Measurements from ENCODE around the gene CYTH1. TPM values are rescaled to one million over a fixed set of nuclear protein-coding genes. Genes with fewer than 3 reads are reported as not detected.

CYTH1 gene
- total and polyA plus RNA-seq, 2 donors (not counting 1 experiment from before 2014, with no cell fraction given) = 255 to 353 TPM

DNA sequence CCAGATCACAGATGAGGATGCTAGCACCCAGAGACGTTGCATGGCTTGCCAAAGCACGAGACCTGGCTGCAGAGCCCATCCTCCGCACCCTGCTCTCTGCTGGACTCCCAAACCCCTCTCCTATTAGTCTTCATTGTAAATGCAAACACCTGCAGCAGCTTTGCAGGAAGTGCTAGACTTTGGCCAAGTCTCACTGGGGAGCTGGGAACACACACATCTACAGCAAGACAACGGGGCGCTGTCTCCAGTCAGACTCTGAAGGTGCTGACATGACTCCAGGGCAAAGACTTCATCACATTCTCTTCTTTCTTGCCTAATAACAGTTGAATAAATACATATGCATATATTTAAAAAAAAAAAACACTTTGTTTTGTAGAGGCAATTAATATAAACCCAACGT lies 43.8 kb downstream of the CYTH1 start:
- no peaks in the 10 kb centered on the region for H3K27me3 Mint-ChIP-seq
- ATAC-seq (ENCODE audit: low read depth) = no peak
- peak overlapping the region; percentile 73 for H3K4me3 Mint-ChIP-seq

DNA sequence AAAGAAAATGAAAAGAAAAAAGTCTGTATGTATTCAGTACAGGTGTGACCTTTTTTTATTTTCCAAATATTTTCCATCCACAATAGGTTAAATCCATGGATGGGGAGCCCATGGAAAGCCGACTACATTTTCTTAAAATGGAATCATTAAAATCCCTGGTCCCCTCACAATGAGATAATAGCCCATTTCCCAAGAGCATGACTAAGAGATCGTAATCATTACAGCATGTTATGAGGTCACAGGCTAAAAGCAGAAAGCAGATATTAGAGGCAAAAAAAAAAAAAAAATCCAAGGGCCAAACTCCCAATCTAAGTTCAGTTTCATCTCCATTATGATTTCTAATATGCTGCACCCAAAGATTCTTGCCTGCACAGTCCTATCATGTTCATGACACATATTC lies 44.7 kb downstream of the CYTH1 start:
- peaks cover 78 to 84% of the 10 kb centered on the region in 2 donors for H3K4me1 ChIP-seq (ENCODE audit: control insufficient read depth in 2 of 2, insufficient read depth in 2 of 2, low read length in 2 of 2)
- no peaks in the 10 kb centered on the region for H3K9me3 Mint-ChIP-seq (ENCODE audit: insufficient read depth)
- ATAC-seq (ENCODE audit: low read depth) = no peak
- POLR2A ChIA-PET = interaction anchor here (1.1 to 1.9 kb wide), 6 partner anchors 15 to 43 kb away, joined by 4 to 8 read pairs (median 6); no protein-coding TSS in a partner anchor
- CTCF ChIA-PET = interaction anchor here (0.6 to 7.0 kb wide), 12 partner anchors 9 to 62 kb away, joined by 3 to 65 read pairs (median 5); no protein-coding TSS in a partner anchor
- peak overlapping the region; percentile 80 to 95 for H3K27ac ChIP-seq (ENCODE audit: low read length in 2 of 2)
- peak overlapping the region; percentile 95 for H3K9ac ChIP-seq (ENCODE audit: low read length)
- H3K4me2 ChIP-seq (replicated peaks; ENCODE audit: low read depth, low read length, poor library complexity, severe bottlenecking) = peak overlapping the region; percentile 81
- H3K36me3 ChIP-seq (replicated peaks in 1 of 2; ENCODE audit: control extremely low read depth in 1 of 2, control insufficient read depth in 1 of 2, extremely low read depth in 1 of 2, insufficient read depth in 2 of 2, low read length in 1 of 2) = peaks cover 0 to 8% of the 10 kb centered on the region in 2 experiments
- H3K4me3 ChIP-seq (ENCODE audit: control extremely low read depth in 1 of 5, extremely low read depth in 1 of 5, insufficient read depth in 1 of 5, low read depth in 2 of 5, low read length in 4 of 5) = peak overlapping the region in 2 of 5 experiments; percentile 83 to 100
- peak overlapping the region; percentile 67 for H3K27ac Mint-ChIP-seq
- TF ChIP-seq, protein P1, sequence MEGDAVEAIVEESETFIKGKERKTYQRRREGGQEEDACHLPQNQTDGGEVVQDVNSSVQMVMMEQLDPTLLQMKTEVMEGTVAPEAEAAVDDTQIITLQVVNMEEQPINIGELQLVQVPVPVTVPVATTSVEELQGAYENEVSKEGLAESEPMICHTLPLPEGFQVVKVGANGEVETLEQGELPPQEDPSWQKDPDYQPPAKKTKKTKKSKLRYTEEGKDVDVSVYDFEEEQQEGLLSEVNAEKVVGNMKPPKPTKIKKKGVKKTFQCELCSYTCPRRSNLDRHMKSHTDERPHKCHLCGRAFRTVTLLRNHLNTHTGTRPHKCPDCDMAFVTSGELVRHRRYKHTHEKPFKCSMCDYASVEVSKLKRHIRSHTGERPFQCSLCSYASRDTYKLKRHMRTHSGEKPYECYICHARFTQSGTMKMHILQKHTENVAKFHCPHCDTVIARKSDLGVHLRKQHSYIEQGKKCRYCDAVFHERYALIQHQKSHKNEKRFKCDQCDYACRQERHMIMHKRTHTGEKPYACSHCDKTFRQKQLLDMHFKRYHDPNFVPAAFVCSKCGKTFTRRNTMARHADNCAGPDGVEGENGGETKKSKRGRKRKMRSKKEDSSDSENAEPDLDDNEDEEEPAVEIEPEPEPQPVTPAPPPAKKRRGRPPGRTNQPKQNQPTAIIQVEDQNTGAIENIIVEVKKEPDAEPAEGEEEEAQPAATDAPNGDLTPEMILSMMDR (IDR thresholded peaks at IDR 0.05) = no peak
- no peak for TF ChIP-seq EZH2 (IDR thresholded peaks at IDR 0.05; ENCODE audit: borderline replicate concordance, insufficient read depth, low read depth, low read length, poor library complexity, severe bottlenecking)
- no peak for DNase-seq
- no peaks in the 10 kb centered on the region for H3K27me3 ChIP-seq (replicated peaks in 1 of 4; ENCODE audit: control extremely low read depth in 1 of 4, control insufficient read depth in 3 of 4, insufficient read depth in 4 of 4, low read length in 3 of 4)
- no peak overlapping the region for H2AFZ ChIP-seq (ENCODE audit: insufficient read depth, low read depth, low read length, poor library complexity, severe bottlenecking)
- peaks cover 66% of the 10 kb centered on the region for H4K20me1 ChIP-seq (ENCODE audit: control insufficient read depth, insufficient read depth, low read length, poor library complexity, severe bottlenecking)
- no peaks in the 10 kb centered on the region for H3K9me3 ChIP-seq (ENCODE audit: control extremely low read depth in 1 of 3, control insufficient read depth in 2 of 3, insufficient read depth in 1 of 3, low read length in 2 of 3)
- H3K4me3 Mint-ChIP-seq = peak overlapping the region; percentile 91
- no CpG with 5 or more reads among the region's 2 CpGs for WGBS (ENCODE audit: insufficient coverage)
- no peaks in the 10 kb centered on the region for H3K27me3 Mint-ChIP-seq
- intact Hi-C loops (cut with micrococcal nuclease) = loop anchor here (2.0 to 10.0 kb wide), 2 partner anchors 19 to 107 kb away; partner anchors contain the start of gene USP36
- peaks cover 85% of the 10 kb centered on the region for H3K4me1 Mint-ChIP-seq
- peaks cover 97% of the 10 kb centered on the region for H3K79me2 ChIP-seq (ENCODE audit: control insufficient read depth, insufficient read depth, low read length)

More for the DNA sequence above, 43.8 kb downstream of the CYTH1 start:
- DNase-seq = no peak
- peaks cover 63% of the 10 kb centered on the region for H4K20me1 ChIP-seq (ENCODE audit: control insufficient read depth, insufficient read depth, low read length, poor library complexity, severe bottlenecking)
- ChIA-PET POLR2A (interaction anchor here (1.3 kb wide), 1 partner anchor 11 kb away, joined by 3 read pairs; no protein-coding TSS in a partner anchor), CTCF (interaction anchor here (0.8 to 7.0 kb wide), 9 partner anchors 8 to 61 kb away, joined by 3 to 65 read pairs (median 4); no protein-coding TSS in a partner anchor)
- peaks cover 0 to 5% of the 10 kb centered on the region in 2 experiments for H3K36me3 ChIP-seq (replicated peaks in 1 of 2; ENCODE audit: control extremely low read depth in 1 of 2, control insufficient read depth in 1 of 2, extremely low read depth in 1 of 2, insufficient read depth in 2 of 2, low read length in 1 of 2)
- H3K9ac ChIP-seq (ENCODE audit: low read length) = no peak overlapping the region
- H3K4me3 ChIP-seq (ENCODE audit: control extremely low read depth in 1 of 5, extremely low read depth in 1 of 5, insufficient read depth in 1 of 5, low read depth in 2 of 5, low read length in 4 of 5) = no peak overlapping the region
- TF ChIP-seq, protein P1 (IDR thresholded peaks at IDR 0.05) = no peak
- no peak for TF ChIP-seq EZH2 (IDR thresholded peaks at IDR 0.05; ENCODE audit: borderline replicate concordance, insufficient read depth, low read depth, low read length, poor library complexity, severe bottlenecking)
- no peaks in the 10 kb centered on the region for H3K27me3 ChIP-seq (replicated peaks in 1 of 4; ENCODE audit: control extremely low read depth in 1 of 4, control insufficient read depth in 3 of 4, insufficient read depth in 4 of 4, low read length in 3 of 4)
- intact Hi-C loops (cut with micrococcal nuclease) = loop anchor here (2.0 to 10.0 kb wide), 2 partner anchors 37 to 107 kb away; partner anchors contain the start of gene USP36
- H3K79me2 ChIP-seq (ENCODE audit: control insufficient read depth, insufficient read depth, low read length) = peaks cover 97% of the 10 kb centered on the region
- no peaks in the 10 kb centered on the region for H3K9me3 ChIP-seq (ENCODE audit: control extremely low read depth in 1 of 3, control insufficient read depth in 2 of 3, insufficient read depth in 1 of 3, low read length in 2 of 3)
- H3K4me1 ChIP-seq (ENCODE audit: control insufficient read depth in 2 of 2, insufficient read depth in 2 of 2, low read length in 2 of 2) = peaks cover 75 to 84% of the 10 kb centered on the region in 2 donors
- H3K27ac ChIP-seq (ENCODE audit: low read length in 2 of 2) = peak overlapping the region in 1 of 2 donors; percentile 95
- peaks cover 85% of the 10 kb centered on the region for H3K4me1 Mint-ChIP-seq
- H3K4me2 ChIP-seq (replicated peaks; ENCODE audit: low read depth, low read length, poor library complexity, severe bottlenecking) = peak overlapping the region; percentile 76
- WGBS (ENCODE audit: insufficient coverage) = 100% methylated on average over 3 of the region's 6 CpGs
- peak overlapping the region; percentile 93 for H3K27ac Mint-ChIP-seq
- H3K9me3 Mint-ChIP-seq (ENCODE audit: insufficient read depth) = no peaks in the 10 kb centered on the region
- no peak overlapping the region for H2AFZ ChIP-seq (ENCODE audit: insufficient read depth, low read depth, low read length, poor library complexity, severe bottlenecking)

Data from B cell (primary cell).